H1 (cell line): ENCODE measurements around the gene MAPK8. TPM values are rescaled to one million over a fixed set of nuclear protein-coding genes. Genes with fewer than 3 reads are reported as not detected.

ENCODE experiments used
- CTCF ChIA-PET: fragments of 300-600 bp; sonication (Branson Sonifier 250); formaldehyde crosslinking; loops from one replicate; lab custom pipeline; 2021; ENCODE audit not compliant: partially characterized antibody; lab: Charles Lee
- POLR2A ChIA-PET: fragments of 300-600 bp; sonication (Branson Sonifier 250); formaldehyde crosslinking; loops from one replicate; lab custom pipeline; 2021; ENCODE audit warnings: inconsistent platforms; ENCODE audit not compliant: partially characterized antibody; lab: Charles Lee
- DNase-seq, 2 experiments: peaks; one replicate each; pipeline versions ENCODE4 v3.0.0 to v3.0.0-alpha.2; 2010 to 2022; ENCODE audit warnings: low spot score in 2 of 2, low read depth in 1 of 2, mixed read lengths in 1 of 2
- FAIRE-seq: peaks from 2 replicates; lab custom pipeline; 2011; peaks lifted over from hg19 to GRCh38; lab: Jason Lieb, UNC
- H2AFZ ChIP-seq: 2 replicates; pipeline ENCODE4 v1.8.1; 2012; ENCODE audit warnings: low read length, inconsistent platforms
- H2AK5ac ChIP-seq: 2 replicates; pipeline ENCODE4 v1.6.1; 2013; ENCODE audit warnings: low read depth, low read length
- H2BK120ac ChIP-seq: replicated peaks from 2 replicates; pipeline ENCODE3; 2013; ENCODE audit warnings: low read depth, low read length, inconsistent platforms
- H2BK12ac ChIP-seq: 2 replicates; pipeline ENCODE4 v1.6.1; 2013; ENCODE audit warnings: low read depth, low read length
- H2BK15ac ChIP-seq: 2 replicates; pipeline ENCODE4 v1.6.1; 2013; ENCODE audit warnings: low read length
- H2BK20ac ChIP-seq: 2 replicates; pipeline ENCODE4 v1.6.1; 2013; ENCODE audit warnings: low read length
- H2BK5ac ChIP-seq: 2 replicates; pipeline ENCODE4 v1.6.1; 2013; ENCODE audit warnings: low read depth, low read length
- H3K14ac ChIP-seq: 2 replicates; pipeline ENCODE4 v1.6.1; 2013; ENCODE audit warnings: inconsistent platforms; ENCODE audit not compliant: insufficient read length
- H3K18ac ChIP-seq: 2 replicates; pipeline ENCODE4 v1.6.1; 2013; ENCODE audit warnings: low read length; ENCODE audit errors: extremely low read depth
- H3K23ac ChIP-seq: 2 replicates; pipeline ENCODE4 v1.6.1; 2013; ENCODE audit warnings: inconsistent platforms; ENCODE audit not compliant: insufficient read length
- H3K23me2 ChIP-seq: 2 replicates; pipeline ENCODE4 v1.6.1; 2013; ENCODE audit warnings: low read depth, low read length
- H3K27ac ChIP-seq: 2 replicates; pipeline ENCODE4 v1.6.1; 2011; ENCODE audit warnings: low read depth, low read length, inconsistent platforms
- H3K27me3 ChIP-seq, 4 experiments: replicated peaks in 1 of 4; 1 replicate in 1 of 4; 2 replicates in 3 of 4; pipeline versions ENCODE4 v1.6.1 to v1.8.1; 2011 to 2013; ENCODE audit warnings: low read length in 3 of 4, mild to moderate bottlenecking in 3 of 4, inconsistent platforms in 2 of 4, mixed read lengths in 2 of 4, moderate library complexity in 1 of 4; ENCODE audit not compliant: control insufficient read depth in 3 of 4, insufficient read depth in 3 of 4; ENCODE audit errors: extremely low read depth in 1 of 4
- H3K36me3 ChIP-seq, 4 experiments: 2 replicates each; pipeline versions ENCODE4 v1.6.1 to v1.8.1; 2011 to 2013; ENCODE audit warnings: mild to moderate bottlenecking in 4 of 4, low read length in 3 of 4, moderate library complexity in 2 of 4, control low read depth in 1 of 4, inconsistent platforms in 1 of 4; ENCODE audit not compliant: insufficient read depth in 4 of 4, control insufficient read depth in 2 of 4
- H3K4ac ChIP-seq: replicated peaks from 2 replicates; pipeline ENCODE3; 2013; ENCODE audit warnings: low read length, low read depth, mixed read lengths, inconsistent platforms; ENCODE audit not compliant: insufficient read length
- H3K4me1 ChIP-seq, 4 experiments: replicated peaks in 1 of 4; 1 replicate in 1 of 4; 2 replicates in 3 of 4; pipeline versions ENCODE4 v1.6.1 to v1.8.1; 2011 to 2013; ENCODE audit warnings: low read length in 3 of 4, inconsistent platforms in 2 of 4, mixed read lengths in 1 of 4; ENCODE audit not compliant: insufficient read depth in 4 of 4, control insufficient read depth in 3 of 4
- H3K4me2 ChIP-seq, 2 experiments: 2 replicates each; pipeline versions ENCODE4 v1.6.1 to v1.8.1; 2011 to 2013; ENCODE audit warnings: low read depth in 2 of 2, low read length in 2 of 2, control low read depth in 1 of 2, inconsistent platforms in 1 of 2, mild to moderate bottlenecking in 1 of 2; ENCODE audit not compliant: insufficient read depth in 1 of 2
- H3K4me3 ChIP-seq, 4 experiments: fragments of 200-600, 300-600 bp in 1 of 4; sonication (generic), shearing (Covaris generic), sonication (Bioruptor Twin) in 1 of 4; 2 replicates each; pipeline versions ENCODE4 v1.5.1 to v1.8.1; 2011 to 2016; ENCODE audit warnings: low read length in 4 of 4, low read depth in 3 of 4, control low read depth in 2 of 4, inconsistent platforms in 2 of 4, mild to moderate bottlenecking in 2 of 4, mixed read lengths in 1 of 4, moderate library complexity in 1 of 4; ENCODE audit not compliant: insufficient read depth in 2 of 4; ENCODE audit errors: extremely low read depth in 1 of 4
- H3K56ac ChIP-seq: replicated peaks from 2 replicates; pipeline ENCODE3; 2013; ENCODE audit warnings: low read depth, mild to moderate bottlenecking, mixed read lengths, low read length, inconsistent platforms; ENCODE audit not compliant: insufficient read length
- H3K79me1 ChIP-seq: 2 replicates; pipeline ENCODE4 v1.6.1; 2013; ENCODE audit warnings: low read depth, low read length, control low read depth
- H3K79me2 ChIP-seq, 2 experiments: 2 replicates each; pipeline versions ENCODE4 v1.6.1 to v1.8.1; 2012 to 2013; ENCODE audit warnings: low read length in 2 of 2, mild to moderate bottlenecking in 2 of 2, inconsistent platforms in 1 of 2; ENCODE audit not compliant: insufficient read depth in 2 of 2, control insufficient read depth in 1 of 2
- H3K9ac ChIP-seq, 4 experiments: replicated peaks in 1 of 4; 1 replicate in 1 of 4; 2 replicates in 3 of 4; pipeline versions ENCODE4 v1.6.1 to v1.8.1; 2011 to 2013; ENCODE audit warnings: low read depth in 3 of 4, low read length in 3 of 4, control low read depth in 2 of 4, mild to moderate bottlenecking in 2 of 4, moderate library complexity in 2 of 4, inconsistent platforms in 1 of 4; ENCODE audit errors: extremely low read depth in 1 of 4
- H3K9me3 ChIP-seq, 2 experiments: 2 replicates each; pipeline versions ENCODE4 v1.6.1 to v1.8.1; 2012 to 2013; ENCODE audit warnings: mild to moderate bottlenecking in 2 of 2, moderate library complexity in 2 of 2, control low read depth in 1 of 2, inconsistent platforms in 1 of 2, low read depth in 1 of 2, low read length in 1 of 2, mixed read lengths in 1 of 2; ENCODE audit not compliant: insufficient read depth in 2 of 2
- H4K20me1 ChIP-seq, 2 experiments: replicated peaks in 1 of 2; 2 replicates each; pipeline versions ENCODE3 to v1.8.1; 2011 to 2013; ENCODE audit warnings: inconsistent platforms in 2 of 2, low read length in 2 of 2, mild to moderate bottlenecking in 1 of 2; ENCODE audit not compliant: insufficient read depth in 2 of 2, control insufficient read depth in 1 of 2
- H4K5ac ChIP-seq: 2 replicates; pipeline ENCODE4 v1.6.1; 2013; ENCODE audit warnings: low read length, low read depth, mixed read lengths, inconsistent platforms; ENCODE audit not compliant: insufficient read length
- H4K8ac ChIP-seq: 2 replicates; pipeline ENCODE4 v1.8.0; 2013; ENCODE audit warnings: mild to moderate bottlenecking, moderate library complexity, low read length, inconsistent platforms; ENCODE audit not compliant: insufficient read depth; ENCODE audit errors: extremely low read depth
- H4K91ac ChIP-seq: replicated peaks from 2 replicates; pipeline ENCODE3; 2013; ENCODE audit warnings: low read length, mixed read lengths, inconsistent platforms; ENCODE audit not compliant: insufficient read length
- ATF2 ChIP-seq: IDR thresholded peaks from 2 replicates; pipeline ENCODE4 v1.6.1; 2012; ENCODE audit warnings: low read length, inconsistent platforms
- CREB1 ChIP-seq: IDR thresholded peaks from 2 replicates; pipeline ENCODE4 v1.6.1; 2012; ENCODE audit warnings: inconsistent platforms
- CTCF ChIP-seq, 3 experiments: IDR thresholded peaks; 1 replicate in 2 of 3; 2 replicates in 1 of 3; pipeline versions ENCODE4 v1.5.1 to v1.6.1; 2011; ENCODE audit warnings: low read length in 3 of 3, mild to moderate bottlenecking in 3 of 3, inconsistent platforms in 2 of 3, low read depth in 1 of 3, moderate library complexity in 1 of 3; ENCODE audit not compliant: insufficient read depth in 1 of 3; ENCODE audit errors: control extremely low read depth in 1 of 3
- FOSL1 ChIP-seq: IDR thresholded peaks from 2 replicates; pipeline ENCODE4 v1.6.1; 2011; ENCODE audit warnings: mild to moderate bottlenecking, low read depth, low read length, moderate library complexity; ENCODE audit not compliant: insufficient read depth
- HDAC6 ChIP-seq: IDR thresholded peaks from one replicate; pipeline ENCODE4 v1.7.1; 2012; ENCODE audit warnings: low read depth, mild to moderate bottlenecking, inconsistent platforms, low read length, moderate library complexity
- JUN ChIP-seq: IDR thresholded peaks from 2 replicates; pipeline ENCODE4 v1.6.1; 2011; ENCODE audit warnings: low read depth, mild to moderate bottlenecking, improper control_type of control experiment, low read length
- POLR2A ChIP-seq, 2 experiments: IDR thresholded peaks; 1 replicate in 1 of 2; 2 replicates in 1 of 2; pipeline ENCODE4 v1.6.1; 2011; ENCODE audit warnings: low read depth in 2 of 2, low read length in 2 of 2, mild to moderate bottlenecking in 2 of 2; ENCODE audit errors: control extremely low read depth in 1 of 2
- RFX5 ChIP-seq: IDR thresholded peaks from 2 replicates; pipeline ENCODE4 v1.6.1; 2011; ENCODE audit warnings: low read depth, low read length, improper control_type of control experiment, borderline replicate concordance
- SIRT6 ChIP-seq: IDR thresholded peaks from one replicate; pipeline ENCODE4 v1.7.1; 2012; ENCODE audit warnings: low read length, inconsistent platforms
- ZNF274 ChIP-seq: IDR thresholded peaks from 2 replicates; pipeline ENCODE4 v1.7.0; 2012; ENCODE audit warnings: low read length, borderline replicate concordance; ENCODE audit errors: extremely low read depth
- WGBS, 2 experiments: shearing (Covaris generic) in 1 of 2; methylation state at CpG; one replicate each; pipeline versions ENCODE4 v1.1.6 to v1.1.7; 2013 to 2015; ENCODE audit warnings: low lambda C conversion rate in 2 of 2, mixed read lengths in 2 of 2, inconsistent platforms in 1 of 2, low coverage in 1 of 2, missing lambda C conversion rate in 1 of 2; ENCODE audit not compliant: insufficient replicate concordance in 2 of 2, insufficient coverage in 1 of 2, insufficient read length in 1 of 2; ENCODE audit errors: extremely low coverage in 1 of 2, missing lambda C conversion rate in 1 of 2; 5-methylcytosine and 5-hydroxymethylcytosine counted together
- polyA plus RNA-seq, 7 experiments: library from polyadenylated mRNA; depleted of rRNA in 3 of 7; stranded (reverse) in 5 of 7; unstranded in 2 of 7; fragments of >200 nt in 5 of 7; fragments of 200-250 nt in 2 of 7; gene quantifications; 1 replicate in 5 of 7; 2 replicates in 1 of 7; 4 replicates in 1 of 7; pipeline versions ENCODE4 v1.2.1 to v1.2.3, GENCODE V29; 2011 to 2013; ENCODE audit warnings: missing spikeins in 2 of 7, mixed read lengths in 2 of 7
- total RNA-seq: library from RNA; stranded (reverse); fragmentation: NEBNext Ultra II Directional; extraction: Animal tissue kit (Norgen Biotek cat#: 25700); gene quantifications from 2 replicates; pipeline ENCODE4 v1.2.1, GENCODE V29; 2021

MAPK8 gene
- total and polyA plus RNA-seq, 2 of the 8 experiments (the other 6 are each of a cell fraction or from before 2014, with no cell fraction given): 23.3 to 71.3 TPM

DNA sequence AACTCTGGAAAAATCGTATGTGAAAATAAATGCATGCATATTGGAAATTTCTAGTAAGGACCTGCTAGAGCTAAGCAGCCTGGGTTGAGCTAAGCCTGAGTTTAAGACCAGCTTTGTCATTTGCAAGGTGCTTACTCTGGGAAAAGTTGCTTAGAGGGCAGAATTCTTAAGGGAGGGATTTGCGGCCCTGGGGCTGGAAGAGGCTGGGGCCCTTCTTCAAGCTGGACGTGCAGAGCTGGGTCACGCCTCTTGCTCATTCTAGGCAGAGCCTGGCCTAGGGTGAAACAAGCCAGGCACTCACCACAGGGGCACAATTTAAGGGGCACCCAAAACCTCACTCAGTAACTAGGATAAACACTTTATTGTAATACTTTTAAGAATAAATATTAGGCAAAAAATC, 161.2 kb downstream of the MAPK8 start:
- peaks cover 3 to 24% (median 17%) of the 10 kb centered on the region in 4 experiments; a peak in 6 of 7 replicates for H3K4me1 ChIP-seq
- H4K91ac ChIP-seq: no peak overlapping the region
- no peak overlapping the region for H3K18ac ChIP-seq
- H3K27me3 ChIP-seq: peaks cover 0 to 12% (median 8%) of the 10 kb centered on the region in 4 experiments; a peak in 4 of 7 replicates
- no peak overlapping the region for H2AK5ac ChIP-seq
- WGBS, 2 experiments: 81% methylated on average over 4 of the region's 4 CpGs; no CpG with 5 or more reads in 1 of the 2 experiments
- H2BK20ac ChIP-seq: no peak overlapping the region
- H2BK120ac ChIP-seq: no peak overlapping the region
- H4K8ac ChIP-seq: no peak overlapping the region
- H3K4me2 ChIP-seq: no peak overlapping the region; a peak in 1 of 4 replicates
- DNase-seq (no peak), FAIRE-seq (no peak)
- H4K20me1 ChIP-seq: peaks cover 0 to 4% of the 10 kb centered on the region in 2 experiments
- no peaks in the 10 kb centered on the region for H3K79me1 ChIP-seq
- no peak overlapping the region for H3K4ac ChIP-seq
- H3K36me3 ChIP-seq: no peaks in the 10 kb centered on the region
- CTCF ChIA-PET: interaction anchor here (1.2 to 2.4 kb wide), 2 partner anchors 22 to 191 kb away, joined by 3 to 6 read pairs; no protein-coding TSS in a partner anchor
- no peak overlapping the region for H2AFZ ChIP-seq
- H3K56ac ChIP-seq: no peak overlapping the region
- H3K23ac ChIP-seq: no peak overlapping the region
- no peak overlapping the region for H2BK15ac ChIP-seq
- peaks cover 4% of the 10 kb centered on the region; the same call in 1 of the 2 replicates for H3K23me2 ChIP-seq
- no peak overlapping the region for H4K5ac ChIP-seq
- H2BK5ac ChIP-seq: no peak overlapping the region
- no peaks in the 10 kb centered on the region for H3K9me3 ChIP-seq
- no peak overlapping the region for H3K27ac ChIP-seq
- no peak overlapping the region for H3K9ac ChIP-seq
- no peak overlapping the region for H3K4me3 ChIP-seq
- no peaks in the 10 kb centered on the region for H3K79me2 ChIP-seq
- H2BK12ac ChIP-seq: no peak overlapping the region
- POLR2A ChIA-PET: interaction anchor here (1.2 kb wide), 1 partner anchor 12 kb away, joined by 3 read pairs; no protein-coding TSS in a partner anchor
- no peak overlapping the region for H3K14ac ChIP-seq
- TF ChIP-seq JUN: no peak
- no peak for TF ChIP-seq ZNF274
- no peak for TF ChIP-seq HDAC6
- no peak for TF ChIP-seq SIRT6
- TF ChIP-seq CREB1: no peak
- TF ChIP-seq CTCF (IDR thresholded peaks at IDR 0.05; ENCODE audit: control extremely low read depth in 1 of 3, insufficient read depth in 1 of 3, low read depth in 1 of 3, low read length in 3 of 3): no peak
- no peak for TF ChIP-seq ATF2
- TF ChIP-seq FOSL1: no peak
- TF ChIP-seq RFX5: no peak
- no peak for TF ChIP-seq POLR2A (IDR thresholded peaks at IDR 0.05; ENCODE audit: control extremely low read depth in 1 of 2, low read depth in 2 of 2, low read length in 2 of 2)
